Ishikawa (cell line): ENCODE data around the gene CDKN2AIPNL.

ENCODE experiments used
- CEBPB ChIP-seq: IDR thresholded peaks from 2 replicates; pipeline ENCODE4 v1.6.1; 2012
- CREB1 ChIP-seq: IDR thresholded peaks from 2 replicates; pipeline ENCODE4 v1.6.1; 2012; ENCODE audit warnings: low read depth
- EGR1 ChIP-seq: IDR thresholded peaks from 2 replicates; pipeline ENCODE4 v1.6.1; 2012
- EP300 ChIP-seq: IDR thresholded peaks from 2 replicates; pipeline ENCODE4 v1.6.1; 2012; ENCODE audit warnings: borderline replicate concordance
- FOXM1 ChIP-seq: IDR thresholded peaks from 2 replicates; pipeline ENCODE4 v1.6.1; 2012; ENCODE audit warnings: low read depth, borderline replicate concordance
- NFIC ChIP-seq: IDR thresholded peaks from 2 replicates; pipeline ENCODE4 v1.6.1; 2012
- RAD21 ChIP-seq: IDR thresholded peaks from 2 replicates; pipeline ENCODE4 v1.6.1; 2012; ENCODE audit warnings: low read depth
- TEAD4 ChIP-seq: IDR thresholded peaks from 2 replicates; pipeline ENCODE4 v1.6.1; 2012
- TF ChIP-seq, protein P1 (sequence below): IDR thresholded peaks from 2 replicates; pipeline ENCODE4 v1.6.1; 2012; ENCODE audit warnings: low read depth, mild to moderate bottlenecking
- TF ChIP-seq, protein P2 (sequence below): IDR thresholded peaks from 2 replicates; pipeline ENCODE4 v1.6.1; 2012
- TF ChIP-seq, protein P3 (sequence below): IDR thresholded peaks from 2 replicates; pipeline ENCODE4 v1.6.1; 2012

DNA sequence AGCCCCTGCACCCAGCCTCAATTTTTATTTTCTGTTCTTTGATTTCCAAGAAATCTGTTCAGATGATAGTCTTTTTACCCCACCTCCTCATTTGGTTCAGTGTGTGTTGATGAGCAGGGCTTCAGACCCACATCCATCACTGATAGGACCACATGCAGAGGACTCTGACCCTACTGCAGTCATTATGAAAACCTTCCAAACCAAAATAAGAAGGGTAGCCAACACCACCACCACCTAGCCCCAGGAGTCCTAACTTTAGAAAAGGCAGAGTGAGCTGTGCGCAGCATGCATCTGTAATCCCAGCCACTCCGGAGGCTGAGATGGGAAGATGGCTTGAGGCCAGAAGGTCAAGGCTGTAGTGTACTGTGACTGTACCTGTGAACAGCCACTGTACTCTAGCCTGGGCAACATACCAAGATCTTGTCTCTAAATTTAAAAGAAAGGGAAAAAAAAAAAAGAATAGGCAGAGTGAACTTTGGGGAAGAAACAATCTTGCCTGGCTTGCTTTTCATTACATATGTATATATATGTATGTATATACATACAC, 13.0 kb downstream of the CDKN2AIPNL start:
- TF ChIP-seq TEAD4 (no peak), RAD21 (no peak), NFIC (no peak), CREB1 (no peak), EGR1 (no peak), CEBPB (no peak), FOXM1 (no peak), EP300 (no peak)
- TF ChIP-seq, protein P1, sequence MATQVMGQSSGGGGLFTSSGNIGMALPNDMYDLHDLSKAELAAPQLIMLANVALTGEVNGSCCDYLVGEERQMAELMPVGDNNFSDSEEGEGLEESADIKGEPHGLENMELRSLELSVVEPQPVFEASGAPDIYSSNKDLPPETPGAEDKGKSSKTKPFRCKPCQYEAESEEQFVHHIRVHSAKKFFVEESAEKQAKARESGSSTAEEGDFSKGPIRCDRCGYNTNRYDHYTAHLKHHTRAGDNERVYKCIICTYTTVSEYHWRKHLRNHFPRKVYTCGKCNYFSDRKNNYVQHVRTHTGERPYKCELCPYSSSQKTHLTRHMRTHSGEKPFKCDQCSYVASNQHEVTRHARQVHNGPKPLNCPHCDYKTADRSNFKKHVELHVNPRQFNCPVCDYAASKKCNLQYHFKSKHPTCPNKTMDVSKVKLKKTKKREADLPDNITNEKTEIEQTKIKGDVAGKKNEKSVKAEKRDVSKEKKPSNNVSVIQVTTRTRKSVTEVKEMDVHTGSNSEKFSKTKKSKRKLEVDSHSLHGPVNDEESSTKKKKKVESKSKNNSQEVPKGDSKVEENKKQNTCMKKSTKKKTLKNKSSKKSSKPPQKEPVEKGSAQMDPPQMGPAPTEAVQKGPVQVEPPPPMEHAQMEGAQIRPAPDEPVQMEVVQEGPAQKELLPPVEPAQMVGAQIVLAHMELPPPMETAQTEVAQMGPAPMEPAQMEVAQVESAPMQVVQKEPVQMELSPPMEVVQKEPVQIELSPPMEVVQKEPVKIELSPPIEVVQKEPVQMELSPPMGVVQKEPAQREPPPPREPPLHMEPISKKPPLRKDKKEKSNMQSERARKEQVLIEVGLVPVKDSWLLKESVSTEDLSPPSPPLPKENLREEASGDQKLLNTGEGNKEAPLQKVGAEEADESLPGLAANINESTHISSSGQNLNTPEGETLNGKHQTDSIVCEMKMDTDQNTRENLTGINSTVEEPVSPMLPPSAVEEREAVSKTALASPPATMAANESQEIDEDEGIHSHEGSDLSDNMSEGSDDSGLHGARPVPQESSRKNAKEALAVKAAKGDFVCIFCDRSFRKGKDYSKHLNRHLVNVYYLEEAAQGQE = no peak
- TF ChIP-seq, protein P2, sequence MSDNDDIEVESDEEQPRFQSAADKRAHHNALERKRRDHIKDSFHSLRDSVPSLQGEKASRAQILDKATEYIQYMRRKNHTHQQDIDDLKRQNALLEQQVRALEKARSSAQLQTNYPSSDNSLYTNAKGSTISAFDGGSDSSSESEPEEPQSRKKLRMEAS = no peak
- TF ChIP-seq, protein P3, sequence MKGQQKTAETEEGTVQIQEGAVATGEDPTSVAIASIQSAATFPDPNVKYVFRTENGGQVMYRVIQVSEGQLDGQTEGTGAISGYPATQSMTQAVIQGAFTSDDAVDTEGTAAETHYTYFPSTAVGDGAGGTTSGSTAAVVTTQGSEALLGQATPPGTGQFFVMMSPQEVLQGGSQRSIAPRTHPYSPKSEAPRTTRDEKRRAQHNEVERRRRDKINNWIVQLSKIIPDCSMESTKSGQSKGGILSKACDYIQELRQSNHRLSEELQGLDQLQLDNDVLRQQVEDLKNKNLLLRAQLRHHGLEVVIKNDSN = no peak
